Esophagus muscularis mucosa (tissue), 4 donors: ENCODE data around the gene JDP2. TPM values are rescaled to one million over a fixed set of nuclear protein-coding genes. Genes with fewer than 3 reads are reported as not detected.
A peak's percentile ranks its signal among the peaks of the same experiment; 100 is the strongest.

Experiments used
- DNase-seq: peaks from one replicate; pipeline ENCODE4 v3.0.0-alpha.2; 2017; ENCODE audit errors: extremely low spot score
- H3K27ac ChIP-seq, 4 donors: fragments of 200-600 bp; sonication (generic); replicated peaks in 1 of 4; 1 replicate in 3 of 4; 2 replicates in 1 of 4; pipeline ENCODE4 v1.5.1; 2016 to 2019; ENCODE audit warnings: mild to moderate bottlenecking in 1 of 4
- H3K27me3 ChIP-seq, 4 donors: fragments of 200-600 bp; sonication (generic); one replicate each; pipeline versions ENCODE4 v1.5.1 to v1.6.0; 2016 to 2019
- H3K36me3 ChIP-seq, 4 donors: fragments of 200-600 bp; sonication (generic); one replicate each; pipeline ENCODE4 v1.5.1; 2016 to 2019
- H3K4me1 ChIP-seq, 4 donors: fragments of 200-600 bp; sonication (generic); one replicate each; pipeline ENCODE4 v1.5.1; 2016 to 2019
- H3K4me3 ChIP-seq, 4 donors: fragments of 200-600 bp; sonication (generic); 1 replicate in 2 of 4; 2 replicates in 2 of 4; pipeline ENCODE4 v1.5.1; 2016 to 2019; ENCODE audit warnings: mild to moderate bottlenecking in 4 of 4, moderate library complexity in 1 of 4
- H3K9me3 ChIP-seq, 4 donors: fragments of 200-600 bp; sonication (generic); 1 replicate in 3 of 4; 2 replicates in 1 of 4; pipeline ENCODE4 v1.5.1; 2016 to 2019
- CTCF ChIP-seq, 3 experiments: fragments of 200-600 bp in 2 of 3; fragments of 450-650 bp in 1 of 3; sonication (generic) in 2 of 3; IDR thresholded peaks; one replicate each; pipeline ENCODE4 v1.5.1; 2017 to 2019; ENCODE audit warnings: antibody characterized with exemption in 3 of 3, mild to moderate bottlenecking in 2 of 3, moderate library complexity in 1 of 3
- EP300 ChIP-seq: sonication (generic); formaldehyde crosslinking; IDR thresholded peaks from one replicate; pipeline ENCODE4 v1.6.1; 2017; ENCODE audit warnings: antibody characterized with exemption
- POLR2A ChIP-seq: fragments of 450-650 bp; IDR thresholded peaks from one replicate; pipeline ENCODE4 v1.6.1; 2017; ENCODE audit warnings: antibody characterized with exemption, moderate library complexity, mild to moderate bottlenecking, low read depth
- POLR2AphosphoS5 ChIP-seq, 2 donors: sonication (generic); formaldehyde crosslinking; IDR thresholded peaks; one replicate each; pipeline ENCODE4 v1.6.1; 2017; ENCODE audit warnings: antibody characterized with exemption in 2 of 2
- WGBS: methylation state at CpG from one replicate; pipeline ENCODE4 v1.1.5; 2018; 5-methylcytosine and 5-hydroxymethylcytosine counted together
- intact Hi-C: fragments of 100-400 bp; cut with DNase I; formaldehyde crosslinking; loops from one replicate; pipeline ENCODE4 v1.15.1; 2023
- total RNA-seq, 4 donors: library from RNA; depleted of rRNA; stranded (reverse); fragments of >200 nt; gene quantifications; one replicate each; pipeline versions ENCODE4 v1.1.0 to v1.2.1, GENCODE V29; 2016

JDP2 gene
- total RNA-seq, 4 donors from 2014 or later: 50.5 to 94.5 (median 78.3) TPM

GRCh38 chr14:75399843-75400775 lies 27.7 kb upstream of the JDP2 start:
- H3K36me3 ChIP-seq: no peaks in the 10 kb centered on the region

GRCh38 chr14:75401361-75401760 lies 26.5 kb upstream of the JDP2 start:
- no peaks in the 10 kb centered on the region for H3K36me3 ChIP-seq
- DNase-seq: no peak
- peak overlapping the region in 3 of 4 donors; percentile 5 to 28 (median 7) for H3K4me3 ChIP-seq

More at GRCh38 chr14:75399843-75400775, 27.7 kb upstream of the JDP2 start:
- no peaks in the 10 kb centered on the region for H3K27me3 ChIP-seq
- peak overlapping the region; percentile 83 to 86 (median 84) for H3K27ac ChIP-seq
- peaks cover 27 to 29% (median 28%) of the 10 kb centered on the region in 4 donors for H3K4me1 ChIP-seq
- TF ChIP-seq POLR2AphosphoS5 (IDR thresholded peaks at IDR 0.05): peak; percentile 80 to 82
- no peak for TF ChIP-seq CTCF (IDR thresholded peaks at IDR 0.05)
- no peak for TF ChIP-seq POLR2A
- TF ChIP-seq EP300: no peak
- H3K4me3 ChIP-seq: no peak overlapping the region
- intact Hi-C loops: no loop called here
- H3K9me3 ChIP-seq: peaks cover 0 to 4% (median 0%) of the 10 kb centered on the region in 4 donors
- peak; percentile 97 for DNase-seq
- WGBS: 26% methylated on average over 7 of the region's 7 CpGs

GRCh38 chr14:75402867-75403413 lies 24.9 kb upstream of the JDP2 start:
- H3K36me3 ChIP-seq: no peaks in the 10 kb centered on the region
- no peak overlapping the region for H3K4me3 ChIP-seq
- TF ChIP-seq POLR2A: no peak
- no peak for TF ChIP-seq POLR2AphosphoS5 (IDR thresholded peaks at IDR 0.05)
- TF ChIP-seq EP300: no peak
- TF ChIP-seq CTCF (IDR thresholded peaks at IDR 0.05): no peak
- peaks cover 0 to 4% (median 0%) of the 10 kb centered on the region in 4 donors for H3K9me3 ChIP-seq
- 94% methylated on average over 5 of the region's 5 CpGs for WGBS
- peaks cover 27 to 29% (median 28%) of the 10 kb centered on the region in 4 donors for H3K4me1 ChIP-seq
- H3K27me3 ChIP-seq: no peaks in the 10 kb centered on the region
- H3K27ac ChIP-seq: no peak overlapping the region
- no peak for DNase-seq
- intact Hi-C loops: no loop called here

More at GRCh38 chr14:75401361-75401760, 26.5 kb upstream of the JDP2 start:
- no peak for TF ChIP-seq CTCF (IDR thresholded peaks at IDR 0.05)
- TF ChIP-seq POLR2AphosphoS5 (IDR thresholded peaks at IDR 0.05): peak; percentile 64 to 68
- TF ChIP-seq EP300: no peak
- H3K4me1 ChIP-seq: peaks cover 27 to 29% (median 28%) of the 10 kb centered on the region in 4 donors
- peak overlapping the region; percentile 83 to 86 (median 84) for H3K27ac ChIP-seq
- intact Hi-C loops: no loop called here
- WGBS: 25% methylated on average over 10 of the region's 10 CpGs
- no peaks in the 10 kb centered on the region for H3K27me3 ChIP-seq
- peaks cover 0 to 4% (median 0%) of the 10 kb centered on the region in 4 donors for H3K9me3 ChIP-seq

GRCh38 chr14:75404847-75405246 lies 23.0 kb upstream of the JDP2 start:
- Histone ChIP-seq H3K9me3 (no peaks in the 10 kb centered on the region), H3K4me1 (peaks cover 24 to 25% (median 24%) of the 10 kb centered on the region in 4 donors), H3K36me3 (no peaks in the 10 kb centered on the region), H3K27me3 (no peaks in the 10 kb centered on the region), H3K4me3 (no peak overlapping the region), H3K27ac (no peak overlapping the region)
- DNase-seq: no peak
- intact Hi-C loops: no loop called here
- 80% methylated on average over 4 of the region's 4 CpGs for WGBS
- TF ChIP-seq CTCF (IDR thresholded peaks at IDR 0.05): no peak
- TF ChIP-seq EP300: no peak
- no peak for TF ChIP-seq POLR2A
- no peak for TF ChIP-seq POLR2AphosphoS5 (IDR thresholded peaks at IDR 0.05)
